ENCODE results near the gene TRIM41.
A peak's percentile ranks its signal among the peaks of the same experiment; 100 is the strongest.

The TRIM41 gene

GRCh38 chr5:181182651-181183050 is 40.4 kb upstream of the TRIM41 start:
- TF ChIP-seq MAX (IDR thresholded peaks at IDR 0.05; ENCODE audit: low read depth, low read length) (no peak), POLR2A (IDR thresholded peaks at IDR 0.05; ENCODE audit: extremely low read depth, insufficient read length) (no peak), MYC (IDR thresholded peaks at IDR 0.05; ENCODE audit: low read depth, low read length) (no peak), CTCF (IDR thresholded peaks at IDR 0.05; ENCODE audit: low read depth, low read length) (no peak)

GRCh38 chr5:181184845-181185216 is 38.2 kb upstream of the TRIM41 start:
- peak overlapping the region; percentile 46 for H3K4me3 ChIP-seq (ENCODE audit: low read depth, low read length)
- DNase-seq (ENCODE audit: low read depth): peak; percentile 50
- TF ChIP-seq POLR2A (IDR thresholded peaks at IDR 0.05; ENCODE audit: extremely low read depth, insufficient read length): no peak
- TF ChIP-seq MYC (IDR thresholded peaks at IDR 0.05; ENCODE audit: low read depth, low read length): no peak
- TF ChIP-seq MAX (IDR thresholded peaks at IDR 0.05; ENCODE audit: low read depth, low read length): no peak
- TF ChIP-seq CTCF (IDR thresholded peaks at IDR 0.05; ENCODE audit: low read depth, low read length): no peak

More at GRCh38 chr5:181182651-181183050, 40.4 kb upstream of the TRIM41 start:
- DNase-seq (ENCODE audit: low read depth): no peak
- no peak overlapping the region for H3K4me3 ChIP-seq (ENCODE audit: low read depth, low read length)

GRCh38 chr5:181185560-181185959 is 37.5 kb upstream of the TRIM41 start:
- TF ChIP-seq MAX (IDR thresholded peaks at IDR 0.05; ENCODE audit: low read depth, low read length): no peak
- no peak for TF ChIP-seq POLR2A (IDR thresholded peaks at IDR 0.05; ENCODE audit: extremely low read depth, insufficient read length)
- TF ChIP-seq MYC (IDR thresholded peaks at IDR 0.05; ENCODE audit: low read depth, low read length): no peak
- no peak for TF ChIP-seq CTCF (IDR thresholded peaks at IDR 0.05; ENCODE audit: low read depth, low read length)
- no peak for DNase-seq (ENCODE audit: low read depth)
- H3K4me3 ChIP-seq (ENCODE audit: low read depth, low read length): no peak overlapping the region

GRCh38 chr5:181186022-181186421 is 37.1 kb upstream of the TRIM41 start:
- no peak overlapping the region for H3K4me3 ChIP-seq (ENCODE audit: low read depth, low read length)
- TF ChIP-seq MYC (IDR thresholded peaks at IDR 0.05; ENCODE audit: low read depth, low read length) (no peak), POLR2A (IDR thresholded peaks at IDR 0.05; ENCODE audit: extremely low read depth, insufficient read length) (no peak), CTCF (IDR thresholded peaks at IDR 0.05; ENCODE audit: low read depth, low read length) (no peak), MAX (IDR thresholded peaks at IDR 0.05; ENCODE audit: low read depth, low read length) (no peak)
- DNase-seq (ENCODE audit: low read depth): no peak

GRCh38 chr5:181186986-181187499 is 36.0 kb upstream of the TRIM41 start:
- DNase-seq (ENCODE audit: low read depth): peak; percentile 38
- peak overlapping the region; percentile 50 for H3K4me3 ChIP-seq (ENCODE audit: low read depth, low read length)
- TF ChIP-seq POLR2A (IDR thresholded peaks at IDR 0.05; ENCODE audit: extremely low read depth, insufficient read length) (no peak), CTCF (IDR thresholded peaks at IDR 0.05; ENCODE audit: low read depth, low read length) (no peak), MYC (IDR thresholded peaks at IDR 0.05; ENCODE audit: low read depth, low read length) (no peak), MAX (IDR thresholded peaks at IDR 0.05; ENCODE audit: low read depth, low read length) (no peak)

All from NB4 (cell line).